OCI-LY7 (cell line): ENCODE measurements around the gene NDUFC1. TPM values are rescaled to one million over a fixed set of nuclear protein-coding genes. Genes with fewer than 3 reads are reported as not detected.

Experiments
- BruUV-seq: library from RNA; stranded (reverse); fragments of 400-500 nt; replicated peaks from 2 replicates; lab custom pipeline; 2021; lab: Mats Ljungman, UMichigan
- CTCF ChIA-PET: fragments of 300-600 bp; sonication (Branson Sonifier 250); formaldehyde crosslinking; loops from one replicate; lab custom pipeline; 2022; ENCODE audit warnings: antibody characterized with exemption; ENCODE audit not compliant: unreplicated experiment; lab: Charles Lee
- POLR2A ChIA-PET: fragments of 300-600 bp; sonication (Branson Sonifier 250); formaldehyde crosslinking; loops from one replicate; lab custom pipeline; 2022; ENCODE audit warnings: antibody characterized with exemption; lab: Charles Lee
- DNase-seq: peaks from one replicate; pipeline ENCODE4 v3.0.0-alpha.2; 2015; ENCODE audit warnings: low spot score
- H2AFZ ChIP-seq: fragments of 200-600 bp; sonication (generic), shearing (Covaris generic); 2 replicates; pipeline ENCODE4 v1.6.1; 2014; ENCODE audit warnings: mild to moderate bottlenecking, antibody characterized with exemption, low read length, moderate library complexity
- H3K27ac ChIP-seq: fragments of 200-600 bp; sonication (generic); 2 replicates; pipeline ENCODE4 v1.5.1; 2014; ENCODE audit warnings: mixed run types, low read depth, mild to moderate bottlenecking, moderate library complexity, low read length, inconsistent platforms; ENCODE audit not compliant: poor library complexity, severe bottlenecking
- H3K36me3 ChIP-seq: fragments of 200-600 bp; sonication (generic); 2 replicates; pipeline ENCODE4 v1.6.1; 2014; ENCODE audit warnings: mild to moderate bottlenecking, antibody characterized with exemption, low read length, moderate library complexity, mixed read lengths; ENCODE audit not compliant: insufficient read depth
- H3K4me1 ChIP-seq: fragments of 200-600 bp; sonication (generic); 2 replicates; pipeline ENCODE4 v1.5.1; 2014; ENCODE audit warnings: mild to moderate bottlenecking, low read length; ENCODE audit not compliant: insufficient read depth, poor library complexity, severe bottlenecking
- H3K4me2 ChIP-seq: fragments of 200-600 bp; sonication (generic); 2 replicates; pipeline ENCODE4 v1.6.1; 2014; ENCODE audit warnings: mild to moderate bottlenecking, low read length
- H3K4me3 ChIP-seq: fragments of 200-600 bp; sonication (generic); 2 replicates; pipeline ENCODE4 v1.5.1; 2014; ENCODE audit warnings: mild to moderate bottlenecking, low read depth, low read length; ENCODE audit not compliant: poor library complexity, severe bottlenecking
- H3K79me2 ChIP-seq: fragments of 200-600 bp; sonication (generic); 2 replicates; pipeline ENCODE4 v1.6.1; 2016; ENCODE audit warnings: low read depth, mild to moderate bottlenecking, low read length, moderate library complexity, mixed read lengths; ENCODE audit not compliant: insufficient read depth
- H3K9me2 ChIP-seq: fragments of 200-600 bp; sonication (generic); 2 replicates; pipeline ENCODE4 v1.6.1; 2016; ENCODE audit warnings: mild to moderate bottlenecking, low read length, mixed read lengths; ENCODE audit not compliant: insufficient read depth
- H3K9me3 ChIP-seq: fragments of 200-600 bp; sonication (generic); 2 replicates; pipeline ENCODE4 v1.6.1; 2014; ENCODE audit warnings: mild to moderate bottlenecking, mixed run types, low read length, mixed read lengths
- H4K20me1 ChIP-seq: fragments of 200-600 bp; sonication (generic); 2 replicates; pipeline ENCODE4 v1.6.1; 2014; ENCODE audit warnings: mild to moderate bottlenecking, antibody characterized with exemption, low read length, moderate library complexity, mixed read lengths; ENCODE audit not compliant: insufficient read depth
- CTCF ChIP-seq: fragments of 200-600 bp; sonication (generic); conservative IDR thresholded peaks from 2 replicates; pipeline ENCODE4 v1.5.1; 2014; ENCODE audit warnings: mild to moderate bottlenecking, antibody characterized with exemption, low read length, moderate library complexity, mixed read lengths
- EZH2phosphoT487 ChIP-seq: fragments of 200-600 bp; sonication (generic); IDR thresholded peaks from 2 replicates; pipeline ENCODE4 v1.6.1; 2018; ENCODE audit warnings: low read depth, borderline replicate concordance, mild to moderate bottlenecking, mixed run types, antibody characterized with exemption, low read length, moderate library complexity, mixed read lengths
- intact Hi-C: fragments of 100-400 bp; cut with micrococcal nuclease; formaldehyde crosslinking; loops from one replicate; pipeline ENCODE4 v1.10.0; 2022; ENCODE audit not compliant: unreplicated experiment
- total RNA-seq, 2 experiments: library from RNA; depleted of rRNA in 1 of 2; stranded (reverse); fragments of >200 nt in 1 of 2; shearing (Covaris generic) in 1 of 2; gene quantifications; 2 replicates each; pipeline ENCODE4 v1.2.3, GENCODE V29; 2014 to 2022

The NDUFC1 gene
- total RNA-seq, 2 experiments from 2014 or later, result 69.2 to 82.6 TPM

DNA sequence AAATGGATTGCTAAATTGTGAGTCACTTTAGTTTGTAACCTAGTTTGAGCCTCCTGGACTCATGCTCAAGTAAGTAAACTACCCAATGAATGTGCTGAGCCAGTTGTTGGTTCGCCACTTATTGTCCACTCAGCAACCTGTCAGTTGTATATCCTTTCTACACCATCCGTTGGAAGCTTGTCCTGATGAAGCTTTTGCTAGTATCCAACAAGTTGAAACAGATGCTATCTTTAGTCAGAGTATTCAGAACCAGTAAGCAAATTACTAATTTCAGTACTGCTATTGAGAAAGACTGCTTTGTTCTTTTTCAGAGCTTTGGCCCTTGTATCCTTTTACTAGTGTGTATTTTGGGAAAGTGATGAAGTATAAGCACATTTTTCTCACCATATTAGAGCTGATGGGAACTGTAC is 5.3 kb downstream of the NDUFC1 start:
- no peaks in the 10 kb centered on the region for H4K20me1 ChIP-seq
- H3K36me3 ChIP-seq, result peaks cover 29% of the 10 kb centered on the region
- POLR2A ChIA-PET, result interaction anchor here (0.6 to 3.1 kb wide), 19 partner anchors 15 to 267 kb away, joined by 3 to 15 read pairs (median 5); no protein-coding TSS in a partner anchor
- BruUV-seq, result no TSS peak
- peak overlapping the region; percentile 75; the same call in 1 of the 2 replicates for H2AFZ ChIP-seq
- peak overlapping the region; percentile 65 for H3K27ac ChIP-seq
- intact Hi-C loops, result loop anchor here (5.0 kb wide), 1 partner anchor 260 kb away; the partner anchor contains the start of gene SETD7
- no peaks in the 10 kb centered on the region for H3K9me2 ChIP-seq
- no peaks in the 10 kb centered on the region for H3K9me3 ChIP-seq
- no peak for DNase-seq
- peaks cover 32% of the 10 kb centered on the region for H3K4me1 ChIP-seq
- no peak for TF ChIP-seq EZH2phosphoT487
- TF ChIP-seq CTCF, result no peak
- H3K4me3 ChIP-seq, result peak overlapping the region; percentile 11
- H3K4me2 ChIP-seq, result peak overlapping the region; percentile 76
- CTCF ChIA-PET, result interaction anchor here (0.5 to 1.3 kb wide), 3 partner anchors 27 to 69 kb away, joined by 3 read pairs; no protein-coding TSS in a partner anchor
- H3K79me2 ChIP-seq, result peaks cover 64% of the 10 kb centered on the region

GRCh38 chr4:139295942-139296299 is 6.4 kb downstream of the NDUFC1 start:
- H3K4me2 ChIP-seq, result peak overlapping the region; percentile 76
- intact Hi-C loops, result loop anchor here (1.0 to 5.0 kb wide), 6 partner anchors 64 to 265 kb away; partner anchors contain the start of genes ELF2 and SETD7

More at GRCh38 chr4:139295942-139296299, 6.4 kb downstream of the NDUFC1 start:
- Histone ChIP-seq H3K36me3 (peaks cover 34% of the 10 kb centered on the region), H3K79me2 (peaks cover 56% of the 10 kb centered on the region), H3K9me2 (no peaks in the 10 kb centered on the region), H3K4me1 (peaks cover 32% of the 10 kb centered on the region), H4K20me1 (no peaks in the 10 kb centered on the region), H3K27ac (peak overlapping the region; percentile 65), H2AFZ (peak overlapping the region; percentile 75), H3K4me3 (peak overlapping the region; percentile 86), H3K9me3 (no peaks in the 10 kb centered on the region)
- ChIA-PET CTCF (interaction anchor here (0.6 to 1.5 kb wide), 10 partner anchors 28 to 1318 kb away, joined by 3 to 11 read pairs (median 4); no protein-coding TSS in a partner anchor), POLR2A (interaction anchor here (0.6 to 3.1 kb wide), 23 partner anchors 10 to 266 kb away, joined by 3 to 15 read pairs (median 4); partner anchors contain the start of gene MGARP)
- BruUV-seq, result no TSS peak
- TF ChIP-seq CTCF (peak; percentile 49; the same call in 1 of the 2 replicates), EZH2phosphoT487 (no peak)
- peak; percentile 27 for DNase-seq
